ENCODE measurements around the gene PSMA4.

PSMA4 gene

GRCh38 chr15:78570710-78571109, 30.5 kb downstream of the PSMA4 start:
- no peak for DNase-seq (ENCODE audit: low read depth, low spot score)
- H3K4me3 ChIP-seq (ENCODE audit: low read depth, low read length) = no peak overlapping the region
- POLR2A ChIA-PET = no interaction called here
- CTCF ChIA-PET = no interaction called here
- TF ChIP-seq CTCF (IDR thresholded peaks at IDR 0.05; ENCODE audit: insufficient read depth, low read length, missing control alignments) = no peak

- CTCF ChIA-PET = no interaction called here
- no peak for DNase-seq (ENCODE audit: low read depth, low spot score)
- POLR2A ChIA-PET = no interaction called here
- no peak overlapping the region for H3K4me3 ChIP-seq (ENCODE audit: low read depth, low read length)
- TF ChIP-seq CTCF (IDR thresholded peaks at IDR 0.05; ENCODE audit: insufficient read depth, low read length, missing control alignments) = no peak
These were observed 31.1 kb downstream of the PSMA4 start for GRCh38 chr15:78571382-78571781.

GRCh38 chr15:78573416-78573815, 33.2 kb downstream of the PSMA4 start:
- TF ChIP-seq CTCF (IDR thresholded peaks at IDR 0.05; ENCODE audit: insufficient read depth, low read length, missing control alignments) = no peak
- no peak overlapping the region for H3K4me3 ChIP-seq (ENCODE audit: low read depth, low read length)
- POLR2A ChIA-PET = no interaction called here
- DNase-seq (ENCODE audit: low read depth, low spot score) = no peak
- CTCF ChIA-PET = interaction anchor here (0.8 kb wide), 1 partner anchor 9 kb away, joined by 3 read pairs; no protein-coding TSS in a partner anchor

- ChIA-PET POLR2A (no interaction called here), CTCF (interaction anchor here (0.7 to 3.4 kb wide), 3 partner anchors 9 to 21 kb away, joined by 3 to 13 read pairs (median 3); partner anchors contain the start of gene CHRNA5)
- DNase-seq (ENCODE audit: low read depth, low spot score) = no peak
- no peak for TF ChIP-seq CTCF (IDR thresholded peaks at IDR 0.05; ENCODE audit: insufficient read depth, low read length, missing control alignments)
- no peak overlapping the region for H3K4me3 ChIP-seq (ENCODE audit: low read depth, low read length)
These were observed 34.7 kb downstream of the PSMA4 start for GRCh38 chr15:78574944-78575343.

GRCh38 chr15:78597583-78597982, 57.3 kb downstream of the PSMA4 start:
- no peak for TF ChIP-seq CTCF (IDR thresholded peaks at IDR 0.05; ENCODE audit: insufficient read depth, low read length, missing control alignments)
- ChIA-PET POLR2A (no interaction called here), CTCF (interaction anchor here (1.1 kb wide), 2 partner anchors 21 to 23 kb away, joined by 3 to 4 read pairs; partner anchors contain the start of gene CHRNA3)
- no peak overlapping the region for H3K4me3 ChIP-seq (ENCODE audit: low read depth, low read length)
- no peak for DNase-seq (ENCODE audit: low read depth, low spot score)

- TF ChIP-seq CTCF (IDR thresholded peaks at IDR 0.05; ENCODE audit: insufficient read depth, low read length, missing control alignments) = no peak
- DNase-seq (ENCODE audit: low read depth, low spot score) = no peak
- CTCF ChIA-PET = interaction anchor here (1.0 to 1.1 kb wide), 2 partner anchors 21 to 152 kb away, joined by 3 to 4 read pairs; no protein-coding TSS in a partner anchor
- H3K4me3 ChIP-seq (ENCODE audit: low read depth, low read length) = no peak overlapping the region
- POLR2A ChIA-PET = no interaction called here
These were observed 58.1 kb downstream of the PSMA4 start for GRCh38 chr15:78598348-78598747.

Data from AG04449 (cell line).